Neural cell (in vitro differentiated cells): ENCODE results near the gene CSK.

Experiments
- CTCF ChIP-seq: fragments of 450-650 bp; IDR thresholded peaks from 2 replicates; pipeline ENCODE4 v1.5.1; 2014; ENCODE audit warnings: antibody characterized with exemption, mild to moderate bottlenecking, moderate library complexity; ENCODE audit not compliant: poor library complexity, severe bottlenecking
- EP300 ChIP-seq: fragments of 450-650 bp; conservative IDR thresholded peaks from 2 replicates; pipeline ENCODE4 v1.6.1; 2014; ENCODE audit warnings: antibody characterized with exemption, mild to moderate bottlenecking, moderate library complexity; ENCODE audit not compliant: poor library complexity, severe bottlenecking
- EZH2 ChIP-seq: fragments of 200-600, 300-800 bp; shearing (Covaris generic), sonication (generic); IDR thresholded peaks from 2 replicates; pipeline ENCODE4 v1.6.1; 2014; ENCODE audit warnings: antibody characterized with exemption, low read length, borderline replicate concordance, mild to moderate bottlenecking; ENCODE audit not compliant: insufficient read depth, poor library complexity, severe bottlenecking
- MXI1 ChIP-seq: fragments of 450-650 bp; conservative IDR thresholded peaks from 2 replicates; pipeline ENCODE4 v1.6.1; 2014; ENCODE audit warnings: antibody characterized with exemption, mild to moderate bottlenecking; ENCODE audit not compliant: poor library complexity, severe bottlenecking
- POLR2AphosphoS5 ChIP-seq: IDR thresholded peaks from 2 replicates; pipeline ENCODE4 v1.6.1; 2012
- RAD21 ChIP-seq: fragments of 450-650 bp; conservative IDR thresholded peaks from 2 replicates; pipeline ENCODE4 v1.6.1; 2014; ENCODE audit warnings: antibody characterized with exemption, mild to moderate bottlenecking, moderate library complexity
- TAF1 ChIP-seq: IDR thresholded peaks from 2 replicates; pipeline ENCODE4 v1.6.1; 2012; ENCODE audit warnings: low read depth
- TF ChIP-seq, protein P1 (sequence below): IDR thresholded peaks from 2 replicates; pipeline ENCODE4 v1.6.1; 2012; ENCODE audit warnings: borderline replicate concordance

DNA sequence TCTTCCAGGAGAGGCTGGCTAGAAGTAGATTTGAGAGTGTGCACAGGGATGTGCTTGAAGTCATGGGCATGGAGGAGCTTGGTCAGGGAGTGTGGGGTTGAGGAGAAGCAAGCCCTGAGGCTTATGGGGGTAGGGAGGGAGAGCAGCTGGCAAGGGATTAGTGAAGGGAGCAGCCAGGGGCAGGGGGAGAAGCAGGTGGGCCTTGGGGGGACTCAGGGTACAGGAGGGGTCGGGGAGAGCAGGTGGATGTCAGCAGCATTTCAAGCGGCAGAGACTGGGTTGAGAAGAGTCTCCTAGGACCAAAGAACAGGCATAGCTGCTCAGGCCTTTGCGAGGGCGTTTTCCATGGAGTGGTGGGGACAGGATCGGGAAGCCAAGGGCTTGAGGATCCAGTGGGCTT is 27.4 kb downstream of the CSK start:
- TF ChIP-seq POLR2AphosphoS5 (no peak), CTCF (no peak), EP300 (no peak), EZH2 (no peak), TAF1 (no peak), RAD21 (no peak), MXI1 (no peak)
- TF ChIP-seq, protein P1, sequence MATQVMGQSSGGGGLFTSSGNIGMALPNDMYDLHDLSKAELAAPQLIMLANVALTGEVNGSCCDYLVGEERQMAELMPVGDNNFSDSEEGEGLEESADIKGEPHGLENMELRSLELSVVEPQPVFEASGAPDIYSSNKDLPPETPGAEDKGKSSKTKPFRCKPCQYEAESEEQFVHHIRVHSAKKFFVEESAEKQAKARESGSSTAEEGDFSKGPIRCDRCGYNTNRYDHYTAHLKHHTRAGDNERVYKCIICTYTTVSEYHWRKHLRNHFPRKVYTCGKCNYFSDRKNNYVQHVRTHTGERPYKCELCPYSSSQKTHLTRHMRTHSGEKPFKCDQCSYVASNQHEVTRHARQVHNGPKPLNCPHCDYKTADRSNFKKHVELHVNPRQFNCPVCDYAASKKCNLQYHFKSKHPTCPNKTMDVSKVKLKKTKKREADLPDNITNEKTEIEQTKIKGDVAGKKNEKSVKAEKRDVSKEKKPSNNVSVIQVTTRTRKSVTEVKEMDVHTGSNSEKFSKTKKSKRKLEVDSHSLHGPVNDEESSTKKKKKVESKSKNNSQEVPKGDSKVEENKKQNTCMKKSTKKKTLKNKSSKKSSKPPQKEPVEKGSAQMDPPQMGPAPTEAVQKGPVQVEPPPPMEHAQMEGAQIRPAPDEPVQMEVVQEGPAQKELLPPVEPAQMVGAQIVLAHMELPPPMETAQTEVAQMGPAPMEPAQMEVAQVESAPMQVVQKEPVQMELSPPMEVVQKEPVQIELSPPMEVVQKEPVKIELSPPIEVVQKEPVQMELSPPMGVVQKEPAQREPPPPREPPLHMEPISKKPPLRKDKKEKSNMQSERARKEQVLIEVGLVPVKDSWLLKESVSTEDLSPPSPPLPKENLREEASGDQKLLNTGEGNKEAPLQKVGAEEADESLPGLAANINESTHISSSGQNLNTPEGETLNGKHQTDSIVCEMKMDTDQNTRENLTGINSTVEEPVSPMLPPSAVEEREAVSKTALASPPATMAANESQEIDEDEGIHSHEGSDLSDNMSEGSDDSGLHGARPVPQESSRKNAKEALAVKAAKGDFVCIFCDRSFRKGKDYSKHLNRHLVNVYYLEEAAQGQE: no peak
